Naive thymus-derived CD4-positive, alpha-beta T cell (primary cell): ENCODE measurements around the gene TMBIM4. TPM values are rescaled to one million over a fixed set of nuclear protein-coding genes. Genes with fewer than 3 reads are reported as not detected.

ENCODE experiments used
- ATAC-seq: fragments of 150-1000 bp; cut with Tn5 transposase; 2 replicates; pipeline ENCODE4 v1.10.0; 2021; ENCODE audit warnings: mild to moderate bottlenecking, moderate library complexity
- CTCF ChIA-PET: fragments of 350-600 bp; sonication (Branson Sonifier 250); formaldehyde crosslinking; loops from one replicate; lab custom pipeline; 2021; ENCODE audit warnings: antibody characterized with exemption; lab: Charles Lee
- POLR2A ChIA-PET: fragments of 350-600 bp; sonication (Branson Sonifier 250); formaldehyde crosslinking; loops from one replicate; lab custom pipeline; 2021; ENCODE audit warnings: antibody characterized with exemption, inconsistent platforms; lab: Charles Lee
- DNase-seq, 9 donors: peaks; one replicate each; pipeline versions ENCODE4 v3.0.0 to v3.0.0-alpha.2; 2020 to 2022; ENCODE audit warnings: mixed read lengths in 1 of 9
- H3K27ac ChIP-seq: one replicate; pipeline ENCODE4 v1.7.0; 2013; ENCODE audit warnings: mild to moderate bottlenecking, low read depth, low read length, moderate library complexity
- H3K27me3 ChIP-seq, 2 donors: one replicate each; pipeline ENCODE4 v1.7.0; 2013; ENCODE audit warnings: low read length in 2 of 2, mild to moderate bottlenecking in 2 of 2, moderate library complexity in 2 of 2; ENCODE audit not compliant: control insufficient read depth in 2 of 2, insufficient read depth in 2 of 2
- H3K36me3 ChIP-seq, 3 experiments: 1 replicate in 2 of 3; 2 replicates in 1 of 3; pipeline ENCODE4 v1.7.0; 2013; ENCODE audit warnings: low read length in 3 of 3, mild to moderate bottlenecking in 3 of 3, moderate library complexity in 1 of 3; ENCODE audit not compliant: insufficient read depth in 3 of 3, control insufficient read depth in 2 of 3
- H3K4me1 ChIP-seq, 2 donors: one replicate each; pipeline ENCODE4 v1.7.0; 2013; ENCODE audit warnings: low read length in 2 of 2, mild to moderate bottlenecking in 2 of 2, moderate library complexity in 1 of 2; ENCODE audit not compliant: control insufficient read depth in 2 of 2, insufficient read depth in 2 of 2
- H3K4me3 ChIP-seq: 2 replicates; pipeline ENCODE4 v1.7.0; 2013; ENCODE audit warnings: mild to moderate bottlenecking, low read length
- H3K9me3 ChIP-seq, 3 experiments: 1 replicate in 2 of 3; 2 replicates in 1 of 3; pipeline ENCODE4 v1.7.0; 2013; ENCODE audit warnings: low read length in 3 of 3; ENCODE audit not compliant: control insufficient read depth in 2 of 3
- H3K27ac Mint-ChIP-seq, 9 donors: one replicate each; pipeline ENCODE4 v1.8.0; 2020 to 2022; ENCODE audit warnings: mixed read lengths in 9 of 9, mild to moderate bottlenecking in 8 of 9, moderate library complexity in 5 of 9, inconsistent platforms in 2 of 9
- H3K27me3 Mint-ChIP-seq, 5 donors: one replicate each; pipeline ENCODE4 v1.8.0; 2021 to 2022; ENCODE audit warnings: mixed read lengths in 5 of 5, mild to moderate bottlenecking in 1 of 5
- H3K36me3 Mint-ChIP-seq, 5 donors: one replicate each; pipeline ENCODE4 v1.8.0; 2020 to 2022; ENCODE audit warnings: mixed read lengths in 5 of 5, mild to moderate bottlenecking in 3 of 5, inconsistent platforms in 1 of 5
- H3K4me1 Mint-ChIP-seq, 7 donors: one replicate each; pipeline ENCODE4 v1.8.0; 2020 to 2022; ENCODE audit warnings: mixed read lengths in 7 of 7, mild to moderate bottlenecking in 3 of 7, inconsistent platforms in 1 of 7
- H3K4me3 Mint-ChIP-seq, 10 donors: one replicate each; pipeline ENCODE4 v1.8.0; 2020 to 2022; ENCODE audit warnings: mild to moderate bottlenecking in 10 of 10, mixed read lengths in 10 of 10, moderate library complexity in 6 of 10, inconsistent platforms in 2 of 10
- H3K9me3 Mint-ChIP-seq, 11 donors: one replicate each; pipeline ENCODE4 v1.8.0; 2020 to 2022; ENCODE audit warnings: mixed read lengths in 11 of 11, mild to moderate bottlenecking in 4 of 11, inconsistent platforms in 1 of 11, moderate library complexity in 1 of 11
- intact Hi-C, 2 donors: fragments of 100-400 bp; cut with micrococcal nuclease; formaldehyde crosslinking; loops; one replicate each; pipeline ENCODE4 v1.15.1; 2023
- polyA plus RNA-seq, 2 donors: library from polyadenylated mRNA; unstranded; fragments of 300-500 nt; fragmentation: Illumina TruSeq; gene quantifications; one replicate each; pipeline ENCODE4 v1.2.3, GENCODE V29; 2021
- total RNA-seq, 6 experiments: library from RNA in 5 of 6; stranded (reverse) in 5 of 6; gene quantifications; 1 replicate in 5 of 6; 2 replicates in 1 of 6; pipeline ENCODE4 v1.2.3 and lab custom pipeline; 2021 to 2026

TMBIM4 gene
- total and polyA plus RNA-seq, 7 experiments from 2014 or later, result 38.6 to 374 (median 85.6) TPM

DNA sequence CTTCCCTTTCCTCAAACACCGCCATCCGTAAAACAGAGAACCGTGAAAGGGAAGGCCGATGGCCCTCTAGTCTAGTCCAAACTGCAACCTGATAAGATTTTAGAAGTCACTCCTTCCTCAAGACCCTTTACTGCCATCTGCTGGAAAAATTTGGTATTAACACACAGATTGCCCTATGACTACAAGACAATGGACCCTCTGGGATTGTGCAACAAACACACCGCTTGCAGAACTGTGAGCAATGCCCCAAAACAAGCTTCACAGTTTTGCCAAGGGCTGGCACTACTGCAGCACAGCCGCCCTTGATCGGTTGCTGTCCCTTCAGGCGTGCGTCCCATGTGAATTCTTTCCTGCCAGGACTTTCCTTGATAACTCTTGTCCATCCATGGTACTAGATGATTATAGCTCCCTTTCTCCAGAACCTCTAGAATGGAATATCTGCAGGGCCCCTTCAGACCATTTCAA lies 62.3 kb downstream of the TMBIM4 start:
- Mint-ChIP-seq H3K36me3 (no peaks in the 10 kb centered on the region), H3K4me1 (peaks cover 2 to 12% (median 4%) of the 10 kb centered on the region in 7 donors), H3K27me3 (peaks cover 6 to 23% (median 20%) of the 10 kb centered on the region in 5 donors), H3K9me3 (no peaks in the 10 kb centered on the region), H3K27ac (no peak overlapping the region), H3K4me3 (no peak overlapping the region)
- no peaks in the 10 kb centered on the region for H3K36me3 ChIP-seq
- no peak overlapping the region for H3K27ac ChIP-seq
- no peaks in the 10 kb centered on the region for H3K9me3 ChIP-seq
- intact Hi-C loops, result loop anchor here (1.0 kb wide), 3 partner anchors 302 to 1216 kb away; no protein-coding TSS in a partner anchor
- POLR2A ChIA-PET, result no interaction called here
- H3K4me3 ChIP-seq, result no peak overlapping the region
- H3K4me1 ChIP-seq, result no peaks in the 10 kb centered on the region
- DNase-seq (peak in 8 of 9 donors; percentile 37 to 78 (median 67)), ATAC-seq (peak; percentile 93)
- CTCF ChIA-PET, result interaction anchor here (0.9 to 1.4 kb wide), 3 partner anchors 301 to 1217 kb away, joined by 3 to 6 read pairs (median 4); no protein-coding TSS in a partner anchor
- H3K27me3 ChIP-seq, result no peaks in the 10 kb centered on the region

DNA sequence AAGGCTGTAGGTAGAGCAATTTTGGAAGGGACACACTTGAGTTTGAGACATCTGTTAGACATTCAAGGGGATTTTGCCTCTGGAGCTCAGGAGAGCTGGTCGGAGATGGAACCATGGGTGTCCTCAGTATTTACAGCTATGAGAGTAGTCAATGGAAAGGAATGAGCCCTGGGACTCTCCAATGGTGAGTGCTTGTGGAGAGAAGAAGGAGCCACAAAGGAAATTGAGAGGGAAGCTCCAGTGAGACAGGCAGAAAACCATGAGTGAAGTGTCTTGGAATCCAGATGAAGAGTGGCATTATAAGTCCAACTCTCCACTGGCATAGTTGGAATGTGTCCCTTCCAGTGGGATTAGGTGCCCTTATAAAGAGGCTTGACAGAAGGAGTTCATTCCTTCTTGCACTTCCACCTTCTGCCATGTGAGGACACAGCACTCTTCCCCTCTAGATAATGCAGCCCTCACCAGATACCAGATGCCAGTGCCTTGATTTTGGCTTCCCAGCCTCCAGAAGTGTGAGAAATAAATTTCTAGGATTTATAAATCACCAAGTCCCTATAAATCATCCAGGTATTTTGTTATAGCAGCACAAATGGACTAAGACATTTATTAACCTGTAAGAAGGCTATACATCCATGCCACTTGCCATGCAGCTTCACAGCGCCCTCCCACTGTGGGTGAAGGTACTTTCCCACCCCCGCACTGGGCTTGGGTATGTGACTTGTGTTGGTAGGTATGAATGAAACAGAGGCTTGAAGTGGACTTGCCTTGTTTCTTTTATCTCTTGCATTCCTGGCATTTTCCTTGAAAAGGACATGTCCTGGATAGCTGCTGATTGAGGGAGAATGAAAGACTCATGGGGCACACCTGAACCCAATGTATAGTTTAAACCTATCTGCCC lies 66.5 kb downstream of the TMBIM4 start:
- no peak for ATAC-seq
- ChIA-PET CTCF (interaction anchor here (0.6 kb wide), 1 partner anchor 36 kb away, joined by 3 read pairs; no protein-coding TSS in a partner anchor), POLR2A (no interaction called here)
- Histone ChIP-seq H3K36me3 (no peaks in the 10 kb centered on the region), H3K4me3 (no peak overlapping the region), H3K4me1 (no peaks in the 10 kb centered on the region), H3K27me3 (no peaks in the 10 kb centered on the region), H3K9me3 (no peaks in the 10 kb centered on the region), H3K27ac (no peak overlapping the region)
- intact Hi-C loops, result no loop called here
- Mint-ChIP-seq H3K9me3 (peaks cover 0 to 20% (median 2%) of the 10 kb centered on the region in 11 donors), H3K36me3 (peaks cover 0 to 5% (median 0%) of the 10 kb centered on the region in 5 donors), H3K4me1 (peaks cover 2 to 7% (median 4%) of the 10 kb centered on the region in 7 donors), H3K27ac (no peak overlapping the region), H3K4me3 (no peak overlapping the region), H3K27me3 (peaks cover 22 to 41% (median 33%) of the 10 kb centered on the region in 5 donors)
- no peak for DNase-seq

DNA sequence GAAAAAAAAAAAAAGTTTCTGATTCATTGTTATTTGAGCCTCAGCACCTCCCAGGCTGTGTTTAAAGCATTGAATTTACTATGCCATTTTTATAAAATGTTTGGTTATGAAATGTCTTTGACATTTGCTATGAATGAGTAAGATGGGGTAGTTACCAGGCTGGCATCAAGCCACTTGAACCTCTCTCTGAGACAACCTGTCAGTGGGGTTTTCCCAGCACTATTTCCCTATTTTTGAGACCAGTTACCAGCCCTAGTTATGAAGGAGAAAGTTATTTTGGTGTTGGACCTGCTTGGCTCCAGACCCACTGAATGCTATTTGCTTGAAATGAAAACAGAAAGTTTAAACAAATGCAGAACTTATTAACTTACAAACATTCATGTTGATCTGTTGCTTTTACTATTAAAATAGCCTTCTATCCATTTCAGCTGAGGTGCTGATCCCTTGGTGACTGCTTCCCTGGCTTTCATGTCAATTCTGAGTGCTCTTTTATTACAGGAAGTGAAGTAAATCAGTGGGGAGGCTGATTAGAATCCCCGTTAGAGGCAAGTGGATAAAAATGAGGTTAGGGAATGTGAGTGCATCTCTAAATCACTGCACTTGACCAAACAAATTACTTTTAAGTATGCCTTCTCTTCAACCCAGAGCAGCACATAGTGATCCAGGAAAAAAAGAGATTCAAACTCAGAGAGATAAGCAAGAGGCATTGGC lies 77.1 kb downstream of the TMBIM4 start:
- ChIA-PET CTCF (no interaction called here), POLR2A (no interaction called here)
- no peaks in the 10 kb centered on the region for H3K27me3 ChIP-seq
- H3K36me3 Mint-ChIP-seq, result no peaks in the 10 kb centered on the region
- H3K4me1 Mint-ChIP-seq, result peaks cover 0 to 2% (median 0%) of the 10 kb centered on the region in 7 donors
- intact Hi-C loops, result no loop called here
- H3K27ac ChIP-seq, result no peak overlapping the region
- H3K9me3 Mint-ChIP-seq, result peaks cover 0 to 2% (median 0%) of the 10 kb centered on the region in 11 donors
- peaks cover 17 to 32% (median 18%) of the 10 kb centered on the region in 5 donors for H3K27me3 Mint-ChIP-seq
- H3K9me3 ChIP-seq, result no peaks in the 10 kb centered on the region
- no peak overlapping the region for H3K27ac Mint-ChIP-seq
- no peak overlapping the region for H3K4me3 Mint-ChIP-seq
- DNase-seq (no peak), ATAC-seq (peak; percentile 60)
- no peaks in the 10 kb centered on the region for H3K36me3 ChIP-seq
- no peak overlapping the region for H3K4me3 ChIP-seq
- H3K4me1 ChIP-seq, result no peaks in the 10 kb centered on the region

DNA sequence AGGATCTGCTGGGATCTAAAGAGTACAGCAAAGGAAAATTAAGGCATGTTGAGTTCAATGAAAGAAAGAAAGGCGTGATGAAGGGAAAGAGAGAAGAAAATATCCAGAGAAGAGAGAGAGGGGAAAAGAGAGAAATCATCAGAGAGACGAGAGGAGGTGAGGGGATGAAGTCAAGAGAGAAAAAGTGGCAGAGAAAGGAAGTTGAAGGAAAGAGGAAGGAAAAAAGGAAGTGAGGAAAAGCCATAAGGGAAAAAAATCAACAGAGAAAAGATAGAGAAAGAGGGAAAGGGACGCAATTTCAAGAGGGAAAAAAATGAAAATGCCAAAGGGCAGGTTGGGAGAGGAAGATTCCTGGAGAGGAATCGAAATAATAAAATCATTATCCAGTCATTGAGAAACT lies 79.6 kb downstream of the TMBIM4 start:
- Mint-ChIP-seq H3K27ac (no peak overlapping the region), H3K4me3 (no peak overlapping the region), H3K36me3 (no peaks in the 10 kb centered on the region), H3K9me3 (peaks cover 0 to 2% (median 0%) of the 10 kb centered on the region in 11 donors), H3K27me3 (peaks cover 21 to 37% (median 28%) of the 10 kb centered on the region in 5 donors), H3K4me1 (peaks cover 0 to 2% (median 0%) of the 10 kb centered on the region in 7 donors)
- DNase-seq (no peak), ATAC-seq (no peak)
- Histone ChIP-seq H3K27me3 (peaks cover 0 to 3% of the 10 kb centered on the region in 2 donors), H3K27ac (no peak overlapping the region), H3K36me3 (no peaks in the 10 kb centered on the region), H3K4me1 (no peaks in the 10 kb centered on the region), H3K9me3 (no peaks in the 10 kb centered on the region), H3K4me3 (no peak overlapping the region)
- intact Hi-C loops, result no loop called here
- ChIA-PET POLR2A (no interaction called here), CTCF (no interaction called here)

DNA sequence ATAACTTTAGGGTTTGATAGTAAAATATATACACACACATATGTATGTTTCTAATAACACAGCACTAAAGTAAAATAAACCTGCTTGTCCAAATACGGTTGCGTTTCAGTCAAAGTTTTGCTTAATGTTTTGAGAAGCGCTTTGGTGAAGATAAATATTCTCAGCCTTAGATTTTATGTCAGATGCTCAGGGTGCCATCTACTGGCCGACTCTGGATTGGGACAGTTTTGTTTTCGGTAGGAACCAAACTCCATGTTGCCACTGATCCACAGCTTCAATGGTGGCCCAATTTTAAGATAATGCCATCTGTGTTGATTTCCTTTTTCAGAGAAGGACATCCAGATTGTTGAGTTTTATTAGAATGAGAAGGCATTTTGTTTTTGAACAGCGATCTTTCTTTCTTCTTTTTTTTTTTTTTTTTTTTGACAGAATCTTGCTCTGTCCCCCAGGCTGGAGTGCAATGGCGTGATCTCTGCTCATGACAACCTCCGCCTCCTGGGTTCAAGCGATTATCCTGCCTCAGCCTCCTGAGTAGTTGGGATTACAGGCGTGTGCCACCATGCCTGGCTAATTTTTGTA lies 82.3 kb downstream of the TMBIM4 start:
- Histone ChIP-seq H3K4me3 (no peak overlapping the region), H3K4me1 (no peaks in the 10 kb centered on the region), H3K36me3 (no peaks in the 10 kb centered on the region), H3K27ac (no peak overlapping the region), H3K9me3 (no peaks in the 10 kb centered on the region), H3K27me3 (peaks cover 0 to 5% of the 10 kb centered on the region in 2 donors)
- intact Hi-C loops, result loop anchor here (1.0 to 10.0 kb wide), 6 partner anchors 531 to 1291 kb away; no protein-coding TSS in a partner anchor
- H3K36me3 Mint-ChIP-seq, result no peaks in the 10 kb centered on the region
- ATAC-seq, result peak; percentile 72
- DNase-seq, result peak in 7 of 9 donors; percentile 9 to 42 (median 29)
- ChIA-PET POLR2A (no interaction called here), CTCF (interaction anchor here (0.9 to 1.7 kb wide), 2 partner anchors 531 to 1199 kb away, joined by 4 to 6 read pairs; no protein-coding TSS in a partner anchor)
- peaks cover 13 to 30% (median 27%) of the 10 kb centered on the region in 5 donors for H3K27me3 Mint-ChIP-seq
- H3K4me1 Mint-ChIP-seq, result no peaks in the 10 kb centered on the region
- no peak overlapping the region for H3K4me3 Mint-ChIP-seq
- H3K9me3 Mint-ChIP-seq, result peaks cover 0 to 21% (median 6%) of the 10 kb centered on the region in 11 donors
- no peak overlapping the region for H3K27ac Mint-ChIP-seq

DNA sequence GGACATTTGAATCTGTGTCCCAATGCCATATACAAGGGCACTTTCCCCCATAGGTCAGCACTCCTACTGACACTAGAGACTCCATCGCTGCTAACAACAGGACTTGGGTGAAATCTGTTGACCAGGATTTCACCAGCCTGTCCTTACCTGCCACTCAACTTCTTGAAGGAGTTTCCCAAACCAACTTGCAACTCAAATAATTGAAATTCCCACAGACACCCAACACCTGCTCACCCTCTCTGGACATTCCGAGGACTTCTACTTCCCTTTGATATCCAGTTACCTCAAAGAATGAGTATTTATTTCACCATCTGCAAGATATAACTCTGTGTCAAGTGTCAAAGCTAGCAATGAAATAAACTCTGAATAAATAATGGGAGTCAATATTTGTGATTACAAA lies 83.8 kb downstream of the TMBIM4 start:
- no peaks in the 10 kb centered on the region for H3K36me3 Mint-ChIP-seq
- Histone ChIP-seq H3K27ac (no peak overlapping the region), H3K36me3 (no peaks in the 10 kb centered on the region), H3K4me1 (no peaks in the 10 kb centered on the region), H3K4me3 (no peak overlapping the region), H3K27me3 (peaks cover 0 to 5% of the 10 kb centered on the region in 2 donors), H3K9me3 (no peaks in the 10 kb centered on the region)
- no peak overlapping the region for H3K27ac Mint-ChIP-seq
- ChIA-PET POLR2A (no interaction called here), CTCF (no interaction called here)
- no peak overlapping the region for H3K4me3 Mint-ChIP-seq
- peaks cover 18 to 34% (median 28%) of the 10 kb centered on the region in 5 donors for H3K27me3 Mint-ChIP-seq
- ATAC-seq, result no peak
- no peaks in the 10 kb centered on the region for H3K4me1 Mint-ChIP-seq
- peaks cover 0 to 21% (median 6%) of the 10 kb centered on the region in 11 donors for H3K9me3 Mint-ChIP-seq
- intact Hi-C loops, result loop anchor here (2.0 to 10.0 kb wide), 4 partner anchors 781 to 1289 kb away; no protein-coding TSS in a partner anchor
- no peak for DNase-seq
